HG02840 (cell line): Measurements from ENCODE around the gene CCND3.

ENCODE experiments used
- ATAC-seq: cut with Tn5 transposase; IDR thresholded peaks from one replicate; pipeline ENCODE4 v1.9.1; 2021; ENCODE audit warnings: mild to moderate bottlenecking, moderate library complexity, moderate number of reproducible peaks; ENCODE audit not compliant: unreplicated experiment, low FRiP score

Gene CCND3

DNA sequence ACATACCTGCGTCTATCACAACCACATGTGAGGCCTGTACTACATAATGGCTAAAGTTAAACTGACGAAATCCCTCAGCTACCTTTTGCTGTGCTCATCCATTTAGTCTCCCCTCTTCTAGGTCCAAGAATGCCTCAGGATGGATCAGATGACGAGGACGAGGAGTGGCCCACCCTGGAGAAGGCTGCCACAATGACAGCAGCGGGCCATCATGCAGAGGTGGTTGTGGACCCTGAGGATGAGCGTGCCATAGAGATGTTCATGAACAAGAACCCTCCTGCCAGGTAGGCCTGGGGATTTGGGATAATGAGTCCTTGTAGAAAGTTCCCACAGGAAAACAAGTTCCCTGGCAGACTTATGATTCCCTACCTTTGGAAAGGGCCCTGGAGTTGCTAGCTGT lies 14.4 kb downstream of the CCND3 start:
- ATAC-seq = no peak

DNA sequence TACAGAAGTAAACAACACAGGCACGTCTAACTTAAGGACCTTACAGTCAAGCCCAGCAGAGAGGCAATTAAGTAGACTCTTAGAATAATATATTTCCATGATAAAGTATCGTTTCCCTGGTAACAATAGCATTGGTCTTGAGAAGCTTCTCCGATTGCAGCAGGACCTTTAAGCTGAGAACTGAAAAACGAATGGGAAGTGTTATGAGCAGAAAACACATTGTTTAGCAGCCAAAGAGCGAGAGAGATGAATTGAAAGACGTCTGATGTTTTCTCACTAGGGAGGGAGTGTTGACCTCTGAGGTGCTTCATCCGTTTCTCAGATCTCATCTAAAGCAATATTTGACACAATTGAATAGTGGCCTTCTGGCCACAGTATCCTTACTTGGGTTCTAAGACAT lies 19.5 kb downstream of the CCND3 start:
- no peak for ATAC-seq

DNA sequence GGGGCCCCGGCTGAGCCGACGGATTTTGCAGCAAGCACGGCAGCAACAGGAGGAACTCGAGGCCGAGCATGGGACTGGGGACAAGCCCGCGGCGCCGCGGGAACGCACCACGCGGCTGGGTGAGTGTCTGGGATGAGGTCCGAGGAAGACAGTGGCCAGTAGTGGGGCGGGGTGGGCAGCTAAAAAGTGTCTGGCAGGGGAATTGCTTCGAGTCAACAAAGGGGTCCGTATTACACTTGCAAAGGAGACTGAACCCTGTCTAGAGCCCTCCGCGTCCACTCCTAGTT lies 20.0 kb downstream of the CCND3 start:
- ATAC-seq = peak; percentile 9

DNA sequence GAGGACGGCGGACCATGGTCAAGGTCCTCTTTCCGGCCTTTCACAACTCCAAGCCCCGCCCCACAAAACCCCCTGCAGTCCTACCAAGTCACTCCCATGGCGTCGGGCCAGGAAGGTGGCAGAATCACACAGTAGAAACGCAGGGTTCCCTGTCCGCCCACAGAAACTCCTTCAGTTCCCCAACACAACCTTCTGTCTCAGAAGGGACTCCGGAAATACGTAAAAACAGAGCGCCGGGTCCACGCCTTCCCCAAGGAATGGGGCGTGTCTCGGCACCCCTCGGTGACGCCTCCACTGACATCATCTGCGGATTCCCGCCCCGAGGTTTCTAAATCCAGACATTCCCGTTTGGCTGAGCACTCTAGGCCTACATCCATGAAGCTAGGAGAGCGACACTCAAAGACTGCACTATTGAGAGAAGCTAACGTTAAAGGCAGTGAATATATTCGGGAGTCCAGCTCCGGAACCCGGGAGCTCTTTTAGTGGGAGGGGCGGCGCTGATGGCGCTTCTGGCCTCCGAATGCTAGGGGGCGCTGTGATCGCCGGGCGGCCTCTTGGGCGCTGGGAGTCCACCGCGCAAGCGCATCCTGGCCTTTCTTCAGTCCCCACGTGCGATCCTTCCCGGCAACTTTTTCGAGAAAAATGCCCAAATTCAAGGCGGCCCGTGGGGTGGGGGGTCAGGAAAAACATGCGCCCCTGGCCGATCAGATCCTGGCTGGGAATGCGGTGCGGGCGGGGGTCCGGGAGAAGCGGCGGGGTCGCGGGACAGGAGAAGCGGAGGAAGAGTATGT lies 20.5 kb downstream of the CCND3 start, which contains the start of the genes BYSL and MED20:
BYSL (plus strand) TSS at position 579 of the 791 bp plus-strand sequence; CDS start at position 643, 64 bp downstream.
MED20 (minus strand) TSS at position 219 of the 791 bp plus-strand sequence; CDS start at position 98, 121 bp downstream.
- ATAC-seq = peak; percentile 95

DNA sequence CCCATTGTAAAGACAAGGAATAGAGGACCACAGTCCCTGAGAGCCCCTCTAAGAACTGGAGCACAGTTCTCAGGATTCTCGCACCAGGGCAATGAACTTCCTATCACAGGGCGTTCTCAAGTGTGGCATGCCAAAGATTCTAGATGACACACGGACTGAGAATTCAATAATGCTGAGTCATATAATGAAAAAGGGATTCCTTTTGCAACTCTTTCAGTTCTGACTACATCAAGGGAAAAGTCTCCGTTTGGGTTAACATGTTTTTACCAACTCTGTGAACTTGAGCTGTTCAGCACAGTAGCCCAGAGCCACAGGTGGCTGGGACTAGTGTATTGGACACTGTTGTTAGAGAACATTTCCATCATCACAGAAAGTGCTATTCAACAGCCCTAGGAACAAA lies 24.1 kb downstream of the CCND3 start:
- no peak for ATAC-seq

DNA sequence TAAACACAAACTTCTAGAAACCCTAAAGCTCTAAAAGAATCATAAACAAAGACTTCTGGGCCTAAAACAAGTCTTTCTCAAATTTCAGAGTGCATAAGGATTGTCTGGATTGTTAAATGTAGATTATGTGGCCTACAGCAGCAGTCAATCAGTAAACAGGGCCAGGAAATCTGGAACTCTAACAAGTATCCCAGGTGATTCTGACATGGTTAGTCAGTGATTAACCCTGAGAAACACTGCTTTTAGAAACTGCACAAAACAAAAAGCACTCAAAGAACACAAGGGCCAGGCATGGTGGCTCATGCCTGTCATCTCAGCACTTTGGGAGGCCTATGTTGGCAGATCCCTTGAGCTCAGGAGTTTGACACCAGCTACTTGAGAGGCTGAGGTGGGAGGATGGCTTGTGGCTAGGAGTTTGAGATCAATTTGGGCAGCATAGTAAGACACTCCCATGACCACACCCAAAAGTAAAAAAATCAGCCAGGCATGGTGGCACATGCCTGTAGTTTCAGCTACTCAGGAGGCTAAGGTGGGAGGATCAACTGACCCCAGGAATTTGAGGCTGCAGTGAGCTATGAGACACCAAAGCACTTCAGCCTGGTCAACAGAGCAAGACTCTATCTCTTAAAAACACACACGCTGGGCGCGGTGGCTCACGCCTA lies 26.6 kb downstream of the CCND3 start:
- ATAC-seq = no peak

DNA sequence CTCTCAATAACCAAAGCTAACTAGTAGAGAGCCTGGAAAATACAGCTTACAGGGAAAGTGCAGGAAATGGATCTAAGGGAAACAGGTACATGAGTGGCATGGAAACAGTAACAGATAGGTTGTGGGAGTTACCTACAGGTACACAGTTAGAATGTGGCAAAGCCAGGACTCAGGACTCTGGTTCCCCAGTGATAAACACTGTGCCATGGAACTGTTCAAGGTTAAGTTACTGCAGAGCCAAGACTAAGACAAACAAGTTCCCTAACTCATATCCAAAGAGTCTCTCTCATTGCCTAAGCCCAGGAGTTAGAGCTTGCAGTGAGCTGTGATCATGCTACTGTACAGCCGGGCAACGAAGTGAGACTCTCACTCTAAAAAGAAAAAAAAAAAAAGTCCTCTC lies 27.3 kb downstream of the CCND3 start:
- no peak for ATAC-seq

DNA sequence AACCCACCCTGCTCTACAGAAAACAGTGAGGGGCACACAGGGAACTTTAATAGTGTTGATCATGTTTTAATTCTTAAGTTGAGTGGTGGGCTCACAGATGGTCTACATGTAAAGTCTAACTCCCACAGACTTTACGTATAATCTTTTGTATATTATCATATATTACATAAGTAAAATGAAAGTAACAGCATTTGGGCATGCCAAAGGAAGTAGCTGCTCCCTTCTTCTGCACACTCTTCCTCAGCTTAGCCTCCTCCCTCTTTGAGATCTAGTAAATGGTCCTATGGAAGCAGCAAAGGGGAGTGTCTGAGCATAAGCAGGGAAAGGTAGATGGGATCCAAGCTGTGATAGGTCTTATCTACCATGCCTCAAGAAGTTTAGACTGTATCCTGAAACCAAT lies 31.9 kb downstream of the CCND3 start:
- no peak for ATAC-seq

DNA sequence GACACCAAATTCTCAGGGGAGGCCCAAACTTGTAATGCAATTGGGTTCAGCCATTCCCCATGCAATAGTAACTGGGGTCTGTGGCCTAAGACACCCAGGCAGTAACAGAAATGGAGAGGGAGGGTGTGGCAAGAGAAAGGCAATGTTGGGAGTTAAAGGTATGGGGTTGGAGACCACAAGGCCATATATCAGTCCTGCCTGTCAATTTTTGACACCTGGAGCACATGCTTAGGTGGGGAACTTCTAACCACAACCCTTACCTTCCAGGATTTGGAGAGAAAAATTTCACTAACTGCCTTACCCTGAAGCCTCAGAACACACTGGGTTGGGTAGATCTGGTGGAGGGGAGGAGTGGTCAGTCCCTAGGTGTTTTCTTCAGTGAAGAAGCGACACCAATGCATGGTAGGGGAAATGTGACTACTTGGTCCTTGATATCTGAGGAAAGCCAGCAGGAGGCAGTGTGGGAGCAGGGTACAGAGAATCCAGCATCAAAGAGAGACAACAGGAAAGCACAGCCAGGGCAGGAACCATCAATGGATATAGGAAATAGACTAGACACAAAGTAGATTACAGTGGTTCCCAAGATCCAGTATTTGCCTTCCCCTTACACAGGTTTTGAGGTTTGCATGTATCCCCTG lies 39.6 kb downstream of the CCND3 start:
- no peak for ATAC-seq

DNA sequence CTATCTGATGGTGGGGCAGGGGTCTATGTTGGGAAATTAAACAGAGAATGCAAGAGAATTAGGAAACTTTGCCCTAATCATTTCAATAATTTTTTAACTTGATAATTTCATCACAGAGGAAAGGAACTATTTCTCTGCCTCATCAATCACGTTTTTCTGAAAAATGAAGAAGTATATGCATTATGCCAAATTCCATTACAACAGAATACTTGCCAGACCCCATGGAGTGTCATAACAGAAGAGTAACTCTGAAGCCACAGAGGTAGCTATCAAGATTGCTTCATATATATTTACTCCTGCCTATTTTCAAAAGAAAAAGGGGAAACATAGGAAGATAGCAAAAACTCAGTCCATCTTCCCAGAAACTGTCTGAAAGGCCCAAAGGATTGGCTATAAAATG lies 40.7 kb downstream of the CCND3 start:
- ATAC-seq = no peak

DNA sequence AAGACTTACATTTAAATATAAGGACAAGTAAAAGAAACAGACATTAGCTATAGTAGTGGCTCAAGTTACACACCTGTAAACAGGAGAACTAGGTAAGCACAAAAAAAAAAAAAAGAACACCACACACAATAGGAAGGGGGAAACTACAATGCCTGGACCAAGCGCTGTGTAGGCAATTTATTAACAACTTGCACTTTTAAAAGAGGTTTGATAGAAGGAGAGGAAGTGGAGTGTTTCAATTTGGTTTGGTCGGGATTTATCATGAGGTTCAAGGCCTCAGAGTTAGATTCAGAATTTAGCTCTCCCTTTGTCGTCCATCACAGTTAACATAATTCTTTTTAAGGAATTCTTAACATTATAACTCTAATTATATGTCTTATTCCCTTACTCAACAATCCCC lies 45.3 kb downstream of the CCND3 start:
- no peak for ATAC-seq

DNA sequence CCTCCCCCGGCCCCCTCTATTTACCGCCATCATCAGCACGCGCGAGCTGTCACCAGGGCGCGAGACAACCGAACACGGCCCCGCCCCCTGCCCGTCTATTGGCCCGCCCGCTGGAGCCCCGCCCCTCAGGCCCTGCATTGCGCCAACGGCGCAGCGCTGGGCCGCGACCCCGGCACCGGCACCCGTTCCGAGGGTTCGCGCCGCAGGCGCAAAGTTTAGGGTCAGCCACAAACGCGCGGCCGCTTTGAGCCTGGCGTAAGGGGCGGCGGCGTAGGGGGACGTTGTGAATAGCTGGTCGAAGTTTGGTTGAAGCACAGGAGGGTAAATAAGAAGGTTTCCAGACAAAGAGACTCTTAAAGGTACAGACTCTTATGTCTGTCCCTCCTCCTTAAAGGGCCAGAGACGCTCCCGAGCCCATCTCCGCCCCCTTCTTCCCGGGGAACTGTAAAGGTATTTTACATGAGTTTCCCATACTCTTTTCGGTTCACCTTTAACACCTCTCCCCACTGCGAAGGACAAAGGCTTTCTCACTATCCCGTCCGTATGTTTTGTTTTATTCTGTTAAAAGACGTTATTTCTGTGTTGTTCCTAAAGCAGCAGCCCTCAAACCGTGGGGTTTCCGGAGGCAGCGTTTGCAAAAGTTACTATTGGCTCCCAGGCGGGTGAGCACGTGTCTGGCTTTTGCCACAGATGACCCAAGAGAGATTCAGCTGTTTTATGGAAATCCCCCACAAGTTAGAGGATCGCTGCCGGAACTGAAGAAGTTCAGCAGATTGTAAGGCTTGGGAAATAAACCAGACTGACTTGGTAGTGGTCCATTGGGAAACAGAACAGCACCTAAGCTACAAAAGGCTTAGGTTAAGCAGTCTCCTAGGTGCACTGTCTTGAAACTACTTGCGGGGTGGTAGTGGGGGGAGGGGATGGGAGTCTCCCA lies 46.0 kb downstream of the CCND3 start, which contains the start of gene USP49:
USP49 (minus strand) TSS at position 76 of the 934 bp plus-strand sequence. CDS start 88,392 bp downstream, outside the sequence.
- peak; percentile 82 for ATAC-seq

DNA sequence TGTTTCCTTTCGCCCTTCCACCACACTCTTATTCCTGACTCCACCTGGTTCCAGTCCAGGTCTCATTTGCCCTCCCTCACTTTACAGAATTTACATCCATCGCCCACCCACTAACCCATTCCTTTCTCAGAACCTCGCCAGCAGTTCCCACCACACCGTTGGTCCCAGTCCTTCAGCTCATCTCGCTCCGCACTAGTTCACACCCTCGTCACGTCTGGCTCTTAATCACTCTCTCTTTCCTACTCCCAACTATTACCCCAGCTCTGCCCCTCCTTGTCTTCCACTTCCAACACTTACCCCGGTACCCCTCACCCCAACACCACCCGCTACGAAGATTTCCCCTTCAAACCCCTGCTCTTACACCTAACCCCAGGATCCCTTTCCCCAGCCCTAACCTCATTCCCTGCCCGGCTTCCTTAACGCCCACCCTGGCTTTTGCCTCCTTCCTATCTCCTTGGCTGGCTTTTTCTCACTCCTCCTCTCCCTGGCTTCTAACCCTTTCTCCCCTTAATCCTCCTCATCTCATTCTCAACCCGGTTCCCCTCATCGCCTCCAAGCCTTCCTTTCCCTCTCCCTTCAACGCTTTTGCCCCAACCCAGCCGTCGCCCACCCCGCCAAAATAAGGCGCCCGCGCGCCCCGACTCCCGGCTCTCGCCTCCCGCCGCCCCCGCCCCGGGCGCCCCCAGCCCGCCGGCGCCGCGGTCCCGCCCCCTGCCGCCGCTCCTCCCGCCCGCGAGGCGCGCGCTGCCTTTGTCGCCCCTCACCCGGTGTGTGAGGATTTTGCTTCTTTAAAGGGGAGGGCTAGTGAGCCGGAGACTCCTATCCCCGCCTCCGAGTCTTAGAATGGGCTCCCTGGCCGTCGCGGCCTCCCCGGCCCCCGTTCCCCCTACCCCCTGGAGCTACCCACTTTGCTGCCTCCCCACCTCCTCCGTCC lies 47.0 kb downstream of the CCND3 start:
- peak; percentile 13 for ATAC-seq

DNA sequence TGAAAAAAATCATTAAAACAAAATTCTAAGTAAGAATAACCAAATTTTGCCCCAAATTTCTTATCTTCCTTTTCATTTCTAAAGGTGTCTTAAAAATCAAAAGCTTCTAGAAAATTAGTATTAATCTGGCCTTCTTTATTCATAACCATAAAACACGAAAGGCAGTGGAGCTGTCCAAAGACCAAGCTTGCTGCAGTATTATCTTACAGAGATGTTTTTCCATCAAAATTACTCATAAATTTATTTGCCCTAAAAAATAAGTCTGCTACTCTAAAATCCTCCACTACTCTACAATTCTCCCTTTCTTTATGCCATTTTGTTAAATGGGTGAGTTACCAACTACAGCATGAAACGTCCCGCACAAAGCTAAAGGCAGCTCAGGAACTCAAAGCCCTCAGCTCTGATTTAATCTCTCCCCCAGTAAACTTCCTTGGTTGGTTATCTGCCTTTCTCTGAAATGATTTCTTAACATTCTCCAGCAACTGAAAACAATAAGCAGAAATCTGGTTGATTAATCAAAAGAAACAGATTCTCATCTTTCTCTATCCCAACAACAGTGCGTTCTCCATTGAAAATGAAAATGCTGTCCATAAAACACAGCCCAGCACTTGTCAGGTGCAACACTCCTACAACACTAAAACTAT lies 48.6 kb downstream of the CCND3 start:
- no peak for ATAC-seq

DNA sequence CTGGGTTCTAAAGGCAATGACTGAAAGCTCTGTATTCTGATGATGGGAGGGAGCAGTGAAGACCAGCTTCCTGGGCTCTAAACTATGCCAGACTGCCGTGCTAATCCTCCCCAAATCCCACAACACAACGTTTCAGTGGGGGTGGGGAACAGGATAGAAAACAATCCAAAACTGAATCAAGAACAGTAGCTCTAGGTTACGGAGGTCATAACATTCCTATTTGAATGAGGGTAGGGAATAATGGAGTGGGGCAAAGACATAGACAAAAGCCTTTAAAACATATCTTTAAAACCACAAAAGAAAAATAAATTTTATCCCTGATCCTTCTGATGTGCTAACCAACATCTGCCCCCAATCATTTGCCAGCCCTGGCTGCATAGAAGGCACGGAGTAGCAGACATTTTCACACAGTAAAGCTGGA lies 54.3 kb downstream of the CCND3 start:
- no peak for ATAC-seq

DNA sequence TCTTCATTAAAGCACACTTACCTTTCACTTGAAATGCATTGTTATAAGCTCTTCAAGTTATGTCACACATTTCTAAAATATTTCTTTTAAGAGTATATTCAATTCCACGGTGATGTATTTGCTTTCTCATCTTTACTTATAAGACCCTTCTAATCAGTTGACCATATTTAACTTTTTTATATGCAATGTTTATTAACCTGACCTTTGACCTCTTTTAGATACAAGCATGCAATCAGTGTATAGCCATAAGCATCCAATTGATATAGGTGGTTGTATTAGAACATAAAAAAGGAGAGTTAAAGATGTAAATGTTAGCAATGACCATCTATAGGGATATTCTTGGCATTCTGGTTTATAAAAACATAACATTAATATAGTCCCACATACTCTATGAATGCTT lies 55.7 kb downstream of the CCND3 start:
- no peak for ATAC-seq

DNA sequence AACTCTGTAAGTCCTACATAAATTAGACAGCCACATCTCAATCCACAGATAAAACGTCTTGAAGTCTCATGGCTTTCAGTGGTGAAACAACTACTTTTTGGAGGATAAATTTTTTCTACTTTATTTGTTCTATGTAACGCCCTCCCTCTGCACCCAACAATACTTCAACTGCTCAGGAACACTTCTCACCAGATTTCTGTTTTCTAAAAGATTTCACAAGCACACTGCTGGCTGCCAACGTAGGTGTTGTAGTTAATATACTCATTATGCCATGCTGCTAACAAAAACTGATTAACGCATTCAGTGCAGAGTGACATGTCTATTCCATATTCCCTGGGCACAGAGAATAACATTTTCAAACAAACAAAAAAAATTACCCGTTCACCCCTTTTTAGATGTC lies 56.7 kb downstream of the CCND3 start:
- no peak for ATAC-seq
